CD4-positive, CD25-positive, alpha-beta regulatory T cell (primary cell): ENCODE measurements around the gene MIB1. TPM values are rescaled to one million over a fixed set of nuclear protein-coding genes. Genes with fewer than 3 reads are reported as not detected.

Source experiments
- ATAC-seq, 2 donors: fragments of 150-1000 bp; cut with Tn5 transposase; one replicate each; pipeline ENCODE4 v1.10.0; 2021; ENCODE audit warnings: low read depth in 2 of 2, moderate number of reproducible peaks in 2 of 2, moderate library complexity in 1 of 2
- DNase-seq, 3 donors: peaks; one replicate each; pipeline versions ENCODE4 v3.0.0 to v3.0.0-alpha.2; 2012 to 2022; ENCODE audit warnings: mixed read lengths in 1 of 3
- H3K27ac ChIP-seq: one replicate; pipeline ENCODE4 v1.7.0; 2013; ENCODE audit warnings: mild to moderate bottlenecking, low read length; ENCODE audit not compliant: insufficient read depth, poor library complexity, severe bottlenecking
- H3K27me3 ChIP-seq: one replicate; pipeline ENCODE4 v1.7.0; 2013; ENCODE audit warnings: low read length; ENCODE audit not compliant: control insufficient read depth, insufficient read depth
- H3K36me3 ChIP-seq: one replicate; pipeline ENCODE4 v1.7.0; 2013; ENCODE audit warnings: mild to moderate bottlenecking, low read length, moderate library complexity; ENCODE audit not compliant: control insufficient read depth, insufficient read depth
- H3K4me1 ChIP-seq: 2 replicates; pipeline ENCODE4 v1.7.0; 2013; ENCODE audit warnings: mild to moderate bottlenecking, low read length; ENCODE audit not compliant: insufficient read depth, control insufficient read depth, poor library complexity, severe bottlenecking
- H3K4me3 ChIP-seq: one replicate; pipeline ENCODE4 v1.7.0; 2013; ENCODE audit warnings: low read depth, mild to moderate bottlenecking, low read length, moderate library complexity
- H3K9me3 ChIP-seq, 2 experiments: 1 replicate in 1 of 2; 2 replicates in 1 of 2; pipeline ENCODE4 v1.7.0; 2013; ENCODE audit warnings: low read length in 2 of 2, mild to moderate bottlenecking in 1 of 2, moderate library complexity in 1 of 2; ENCODE audit not compliant: control insufficient read depth in 2 of 2
- H3K27ac Mint-ChIP-seq, 3 donors: one replicate each; pipeline ENCODE4 v1.8.0; 2020 to 2022; ENCODE audit warnings: mild to moderate bottlenecking in 3 of 3, mixed read lengths in 3 of 3, moderate library complexity in 2 of 3
- H3K27me3 Mint-ChIP-seq: one replicate; pipeline ENCODE4 v1.8.0; 2022; ENCODE audit warnings: mild to moderate bottlenecking, mixed read lengths
- H3K36me3 Mint-ChIP-seq: one replicate; pipeline ENCODE4 v1.8.0; 2020; ENCODE audit warnings: mixed read lengths
- H3K4me1 Mint-ChIP-seq, 4 donors: one replicate each; pipeline ENCODE4 v1.8.0; 2020 to 2022; ENCODE audit warnings: mixed read lengths in 4 of 4, mild to moderate bottlenecking in 1 of 4
- H3K4me3 Mint-ChIP-seq, 4 donors: one replicate each; pipeline ENCODE4 v1.8.0; 2020 to 2022; ENCODE audit warnings: mild to moderate bottlenecking in 4 of 4, mixed read lengths in 4 of 4, moderate library complexity in 3 of 4
- H3K9me3 Mint-ChIP-seq, 7 donors: one replicate each; pipeline ENCODE4 v1.8.0; 2020 to 2022; ENCODE audit warnings: mixed read lengths in 7 of 7, mild to moderate bottlenecking in 3 of 7, moderate library complexity in 2 of 7
- polyA plus RNA-seq, 4 donors: library from polyadenylated mRNA; unstranded; fragments of 300-500 nt; fragmentation: Illumina TruSeq; gene quantifications; one replicate each; pipeline ENCODE4 v1.2.3, GENCODE V29; 2021
- total RNA-seq: library from RNA; stranded (reverse); gene quantifications from one replicate; pipeline ENCODE4 v1.2.3, GENCODE V29; 2022

The MIB1 gene
- total and polyA plus RNA-seq, 5 donors from 2014 or later = 7.3 to 37.7 (median 7.8) TPM

DNA sequence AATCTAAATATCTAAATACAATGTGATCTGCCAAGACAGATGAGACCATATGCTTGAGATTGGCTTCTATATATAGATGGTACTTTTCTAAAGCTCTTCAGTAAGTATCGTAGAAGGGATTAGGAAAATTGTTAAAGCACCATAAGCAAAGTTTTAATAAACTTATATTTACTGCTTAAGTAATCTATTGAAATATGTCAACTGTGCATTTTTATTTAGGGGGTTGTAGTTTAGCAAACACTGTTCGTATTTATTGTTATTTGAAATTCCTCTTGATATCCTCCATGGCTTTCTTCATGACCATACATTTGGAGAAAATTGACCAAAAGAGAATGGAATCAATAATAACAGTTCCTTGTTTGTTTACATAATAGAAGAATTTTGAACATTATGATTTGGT is 102.7 kb downstream of the MIB1 start:
- no peaks in the 10 kb centered on the region for H3K9me3 Mint-ChIP-seq
- no peak for ATAC-seq
- Histone ChIP-seq H3K27ac (no peak overlapping the region), H3K36me3 (peaks cover 61% of the 10 kb centered on the region), H3K27me3 (no peaks in the 10 kb centered on the region), H3K9me3 (no peaks in the 10 kb centered on the region), H3K4me3 (no peak overlapping the region), H3K4me1 (no peaks in the 10 kb centered on the region)
- peaks cover 43% of the 10 kb centered on the region for H3K36me3 Mint-ChIP-seq
- H3K4me1 Mint-ChIP-seq = peaks cover 0 to 6% (median 4%) of the 10 kb centered on the region in 4 donors
- H3K4me3 Mint-ChIP-seq = no peak overlapping the region
- H3K27me3 Mint-ChIP-seq = no peaks in the 10 kb centered on the region
- DNase-seq = no peak
- no peak overlapping the region for H3K27ac Mint-ChIP-seq

DNA sequence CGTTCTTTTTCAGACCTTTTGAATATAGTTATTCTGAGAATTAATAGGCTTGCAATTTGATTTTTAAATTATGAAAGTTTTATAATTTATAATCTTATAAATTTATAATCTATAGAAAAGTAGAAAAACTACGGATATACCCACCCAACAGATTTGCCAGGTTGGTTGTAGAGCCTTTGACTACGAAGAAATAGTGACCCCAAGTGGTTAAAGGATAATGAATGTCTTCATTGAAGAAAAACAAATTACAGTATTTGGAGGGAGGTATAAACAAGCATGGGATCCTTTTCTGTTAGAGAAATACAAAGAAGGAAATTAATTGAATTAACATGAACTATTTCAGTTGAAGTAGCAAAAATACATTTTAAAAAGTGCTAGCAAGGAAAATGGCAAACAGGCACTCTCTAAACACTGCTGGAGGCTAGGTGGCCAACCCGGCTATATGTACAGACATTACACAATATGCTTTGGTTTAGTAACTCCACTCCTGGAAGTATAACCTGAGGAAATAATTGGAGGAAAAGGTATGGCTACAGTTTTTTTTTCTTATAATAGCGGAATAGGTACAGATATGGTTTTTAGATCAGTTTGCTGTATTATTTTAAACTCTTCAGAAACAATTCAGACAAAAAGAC is 110.9 kb downstream of the MIB1 start:
- H3K9me3 Mint-ChIP-seq = no peaks in the 10 kb centered on the region
- peaks cover 16% of the 10 kb centered on the region for H3K36me3 Mint-ChIP-seq
- Histone ChIP-seq H3K27ac (no peak overlapping the region), H3K9me3 (no peaks in the 10 kb centered on the region), H3K36me3 (peaks cover 44% of the 10 kb centered on the region), H3K27me3 (no peaks in the 10 kb centered on the region), H3K4me3 (no peak overlapping the region), H3K4me1 (no peaks in the 10 kb centered on the region)
- peaks cover 8 to 30% (median 13%) of the 10 kb centered on the region in 4 donors for H3K4me1 Mint-ChIP-seq
- no peak overlapping the region for H3K27ac Mint-ChIP-seq
- H3K27me3 Mint-ChIP-seq = no peaks in the 10 kb centered on the region
- no peak overlapping the region for H3K4me3 Mint-ChIP-seq
- ATAC-seq (no peak), DNase-seq (peak in 2 of 3 donors; percentile 6 to 8)

DNA sequence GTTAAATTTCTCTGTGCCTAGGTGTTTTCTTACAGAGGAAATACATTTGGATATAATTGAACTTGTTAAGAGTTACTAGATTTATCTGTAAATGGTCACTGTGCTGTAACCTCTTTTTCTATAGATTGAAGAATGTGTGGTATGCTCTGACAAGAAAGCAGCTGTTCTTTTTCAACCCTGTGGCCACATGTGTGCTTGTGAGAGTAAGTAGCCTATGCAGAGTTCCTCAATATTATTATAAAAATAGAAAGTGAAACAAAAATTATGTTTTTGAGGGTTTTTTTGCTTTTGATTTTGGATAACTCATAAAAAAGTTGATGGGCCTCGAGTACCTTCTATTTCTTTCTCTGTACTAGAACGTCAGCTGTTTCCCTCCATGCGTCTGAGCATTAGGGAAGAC is 112.4 kb downstream of the MIB1 start:
- H3K9me3 ChIP-seq = no peaks in the 10 kb centered on the region
- no peak for ATAC-seq
- H3K27me3 ChIP-seq = no peaks in the 10 kb centered on the region
- peak overlapping the region; percentile 51 for H3K27ac ChIP-seq
- H3K4me1 Mint-ChIP-seq = peaks cover 3 to 30% (median 15%) of the 10 kb centered on the region in 4 donors
- no peak overlapping the region for H3K27ac Mint-ChIP-seq
- no peak overlapping the region for H3K4me3 ChIP-seq
- no peaks in the 10 kb centered on the region for H3K4me1 ChIP-seq
- peaks cover 22% of the 10 kb centered on the region for H3K36me3 Mint-ChIP-seq
- no peak overlapping the region for H3K4me3 Mint-ChIP-seq
- no peaks in the 10 kb centered on the region for H3K9me3 Mint-ChIP-seq
- H3K36me3 ChIP-seq = peaks cover 37% of the 10 kb centered on the region
- peak in 1 of 3 donors; percentile 50 for DNase-seq
- H3K27me3 Mint-ChIP-seq = no peaks in the 10 kb centered on the region

DNA sequence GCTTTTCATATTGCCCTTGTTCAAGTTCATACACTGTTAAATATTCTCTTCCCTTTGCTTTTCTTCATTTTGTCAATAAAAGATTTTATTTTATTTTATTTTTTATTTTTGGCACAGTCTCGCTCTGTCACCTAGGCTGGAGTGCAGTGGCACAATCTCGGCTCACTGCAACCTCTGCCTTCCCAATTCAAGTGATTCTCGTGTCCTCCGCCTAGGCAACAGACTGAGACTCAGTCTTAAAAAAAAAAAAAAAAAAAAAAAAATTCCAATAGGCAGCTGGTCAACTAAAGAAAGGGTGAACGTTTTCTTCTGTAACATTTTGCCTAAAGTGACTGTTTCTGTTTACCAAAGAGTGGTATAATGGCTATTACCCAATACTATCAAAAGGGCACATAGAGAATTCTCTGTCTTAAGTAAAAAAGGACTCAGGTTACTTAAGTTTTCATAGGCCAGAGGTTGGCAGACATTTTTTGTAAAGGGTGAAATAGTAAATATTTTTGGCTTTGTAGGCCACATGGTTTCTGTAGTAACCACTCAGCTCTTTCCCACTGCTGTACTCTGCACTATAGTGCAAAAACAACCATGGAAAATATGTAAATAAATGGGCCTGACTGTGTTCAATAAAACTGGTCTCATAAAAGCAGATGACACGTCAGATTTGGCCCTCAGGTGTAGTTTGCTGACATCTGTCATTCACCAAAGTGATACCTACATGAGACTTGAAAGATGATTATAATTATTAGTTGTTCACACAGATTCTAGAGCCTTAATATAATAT is 113.4 kb downstream of the MIB1 start:
- no peak for DNase-seq
- peaks cover 23% of the 10 kb centered on the region for H3K36me3 Mint-ChIP-seq
- no peaks in the 10 kb centered on the region for H3K9me3 Mint-ChIP-seq
- Histone ChIP-seq H3K27me3 (no peaks in the 10 kb centered on the region), H3K4me3 (no peak overlapping the region), H3K4me1 (no peaks in the 10 kb centered on the region), H3K9me3 (no peaks in the 10 kb centered on the region), H3K27ac (no peak overlapping the region), H3K36me3 (peaks cover 44% of the 10 kb centered on the region)
- H3K4me3 Mint-ChIP-seq = no peak overlapping the region
- ATAC-seq = no peak
- no peaks in the 10 kb centered on the region for H3K27me3 Mint-ChIP-seq
- H3K27ac Mint-ChIP-seq = no peak overlapping the region
- H3K4me1 Mint-ChIP-seq = peaks cover 3 to 26% (median 15%) of the 10 kb centered on the region in 4 donors

DNA sequence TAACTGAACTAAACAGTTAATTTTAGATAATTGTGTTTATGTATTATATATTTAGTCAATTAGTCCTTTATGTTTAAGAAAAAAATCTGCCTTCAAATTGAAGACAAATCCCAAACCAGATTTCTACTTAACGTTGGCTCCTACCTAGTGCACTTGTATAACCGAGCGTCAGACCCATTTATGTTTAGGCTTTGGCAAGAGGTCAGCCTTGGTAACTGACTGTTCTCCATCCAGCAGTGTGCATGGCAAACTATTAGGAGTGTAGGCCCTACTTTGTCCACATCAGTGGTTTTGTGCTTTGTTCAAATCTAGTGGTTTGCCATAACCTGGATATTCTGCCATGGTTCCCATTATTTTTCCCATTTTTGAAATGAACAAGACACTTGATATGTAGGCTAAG is 114.8 kb downstream of the MIB1 start:
- ATAC-seq (no peak), DNase-seq (no peak)
- Histone ChIP-seq H3K4me1 (no peaks in the 10 kb centered on the region), H3K27ac (no peak overlapping the region), H3K4me3 (no peak overlapping the region), H3K36me3 (peaks cover 40% of the 10 kb centered on the region), H3K9me3 (no peaks in the 10 kb centered on the region), H3K27me3 (no peaks in the 10 kb centered on the region)
- Mint-ChIP-seq H3K4me3 (no peak overlapping the region), H3K27ac (no peak overlapping the region), H3K36me3 (peaks cover 25% of the 10 kb centered on the region), H3K27me3 (no peaks in the 10 kb centered on the region), H3K4me1 (peaks cover 3 to 24% (median 15%) of the 10 kb centered on the region in 4 donors), H3K9me3 (no peaks in the 10 kb centered on the region)

DNA sequence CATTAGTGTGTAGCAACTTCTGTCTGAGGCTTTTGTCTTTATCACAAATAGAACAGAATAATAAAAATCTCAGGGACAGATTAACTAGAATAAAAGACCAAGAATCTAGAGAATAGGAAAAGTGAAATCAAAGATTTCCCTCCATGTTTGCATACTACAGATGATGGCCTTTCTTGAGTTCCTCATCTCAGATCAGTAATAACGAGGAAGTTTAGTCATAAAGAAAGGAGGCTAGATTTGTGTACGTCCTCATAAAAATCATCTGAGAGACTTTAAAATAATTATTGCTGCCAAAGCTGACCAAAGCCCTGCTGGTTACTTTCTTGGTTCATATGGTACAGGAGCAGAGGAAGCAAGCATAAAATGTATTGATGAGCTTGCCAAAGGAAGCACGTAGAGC is 117.3 kb downstream of the MIB1 start:
- Mint-ChIP-seq H3K9me3 (no peaks in the 10 kb centered on the region), H3K4me1 (peaks cover 0 to 12% (median 6%) of the 10 kb centered on the region in 4 donors), H3K27me3 (no peaks in the 10 kb centered on the region), H3K4me3 (no peak overlapping the region), H3K27ac (no peak overlapping the region), H3K36me3 (peaks cover 33% of the 10 kb centered on the region)
- Histone ChIP-seq H3K27ac (no peak overlapping the region), H3K36me3 (peaks cover 55% of the 10 kb centered on the region), H3K9me3 (no peaks in the 10 kb centered on the region), H3K4me3 (no peak overlapping the region), H3K4me1 (no peaks in the 10 kb centered on the region), H3K27me3 (no peaks in the 10 kb centered on the region)
- DNase-seq (no peak), ATAC-seq (no peak)

DNA sequence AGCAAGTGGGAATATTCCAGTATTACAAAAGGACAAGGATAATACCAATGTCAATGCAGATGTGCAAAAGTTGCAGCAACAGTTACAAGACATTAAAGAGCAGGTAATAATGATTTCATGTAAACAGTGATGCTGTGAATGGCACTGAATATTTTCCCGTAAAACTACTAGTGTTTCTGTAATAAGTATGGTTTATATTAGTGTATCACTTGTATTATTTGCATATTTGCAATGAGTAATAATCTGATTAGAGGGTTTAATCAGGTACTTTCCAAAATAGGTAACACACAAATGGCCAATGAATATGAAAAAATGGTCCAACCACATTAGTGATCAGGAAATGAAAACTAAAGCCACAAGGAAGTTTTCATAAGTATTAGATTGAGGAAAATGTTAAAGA is 118.0 kb downstream of the MIB1 start:
- no peak for ATAC-seq
- Histone ChIP-seq H3K27me3 (no peaks in the 10 kb centered on the region), H3K9me3 (no peaks in the 10 kb centered on the region), H3K4me3 (no peak overlapping the region), H3K4me1 (no peaks in the 10 kb centered on the region), H3K36me3 (peaks cover 59% of the 10 kb centered on the region), H3K27ac (no peak overlapping the region)
- no peak overlapping the region for H3K4me3 Mint-ChIP-seq
- H3K36me3 Mint-ChIP-seq = peaks cover 37% of the 10 kb centered on the region
- H3K4me1 Mint-ChIP-seq = peaks cover 0 to 9% (median 2%) of the 10 kb centered on the region in 4 donors
- H3K27me3 Mint-ChIP-seq = no peaks in the 10 kb centered on the region
- no peaks in the 10 kb centered on the region for H3K9me3 Mint-ChIP-seq
- H3K27ac Mint-ChIP-seq = no peak overlapping the region
- no peak for DNase-seq

DNA sequence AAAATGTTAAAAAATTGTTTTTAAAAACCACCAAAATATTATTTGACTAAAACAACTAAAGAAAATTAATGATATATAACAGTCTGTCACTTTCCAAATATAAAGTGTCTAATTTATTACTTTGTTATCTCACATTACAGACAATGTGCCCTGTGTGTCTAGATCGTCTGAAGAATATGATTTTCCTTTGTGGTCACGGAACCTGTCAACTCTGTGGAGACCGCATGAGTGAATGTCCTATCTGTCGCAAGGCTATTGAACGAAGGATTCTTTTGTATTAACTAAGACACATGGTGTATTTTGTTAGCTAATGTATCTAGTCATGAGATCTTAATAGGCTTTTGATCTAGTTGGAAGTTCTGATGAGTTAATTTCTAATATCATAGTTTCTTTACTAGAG is 123.8 kb downstream of the MIB1 start:
- no peak overlapping the region for H3K27ac Mint-ChIP-seq
- Histone ChIP-seq H3K4me1 (no peaks in the 10 kb centered on the region), H3K27ac (no peak overlapping the region), H3K9me3 (no peaks in the 10 kb centered on the region), H3K27me3 (no peaks in the 10 kb centered on the region), H3K36me3 (peaks cover 49% of the 10 kb centered on the region), H3K4me3 (no peak overlapping the region)
- H3K36me3 Mint-ChIP-seq = peaks cover 32% of the 10 kb centered on the region
- no peaks in the 10 kb centered on the region for H3K4me1 Mint-ChIP-seq
- ATAC-seq (no peak), DNase-seq (no peak)
- H3K27me3 Mint-ChIP-seq = no peaks in the 10 kb centered on the region
- no peak overlapping the region for H3K4me3 Mint-ChIP-seq
- no peaks in the 10 kb centered on the region for H3K9me3 Mint-ChIP-seq
